GM19468 (cell line): ENCODE measurements around the gene CCDC85B.
A peak's percentile ranks its signal among the peaks of the same experiment; 100 is the strongest.
"Not testable (repeated sequence)": the region's sequence is repeated elsewhere in the genome, so short reads cannot be mapped to it uniquely, and the experiment has no call there.

Experiments used
- ATAC-seq: cut with Tn5 transposase; IDR thresholded peaks from one replicate; pipeline ENCODE4 v1.9.1; 2021; ENCODE audit warnings: mild to moderate bottlenecking, moderate library complexity, moderate number of reproducible peaks; ENCODE audit not compliant: unreplicated experiment; ENCODE audit errors: extremely low read depth

Gene CCDC85B

GRCh38 chr11:65890324-65891218 is at the start of gene CCDC85B:
Gene CCDC85B (plus strand): TSS chr11:65890673. CDS start chr11:65890784, 111 bp downstream.
- ATAC-seq: peak; percentile 63

- ATAC-seq: no peak
These were observed 48.3 kb upstream of the CCDC85B start for GRCh38 chr11:65842144-65842543.

- no peak for ATAC-seq
These were observed 46.7 kb upstream of the CCDC85B start for GRCh38 chr11:65843811-65844210.

- ATAC-seq: no peak
These were observed 46.1 kb upstream of the CCDC85B start for GRCh38 chr11:65844231-65844872.

GRCh38 chr11:65847746-65848145 is 42.7 kb upstream of the CCDC85B start:
- no peak for ATAC-seq

- ATAC-seq: not testable (repeated sequence)
These were observed 41.8 kb upstream of the CCDC85B start for GRCh38 chr11:65848693-65849092.

- ATAC-seq: no peak
These were observed 41.1 kb upstream of the CCDC85B start for GRCh38 chr11:65849366-65849765.

GRCh38 chr11:65849771-65850216 is 40.7 kb upstream of the CCDC85B start:
- ATAC-seq: no peak

- no peak for ATAC-seq
These were observed 40.0 kb upstream of the CCDC85B start for GRCh38 chr11:65850217-65851082.

GRCh38 chr11:65851083-65851579 is 39.3 kb upstream of the CCDC85B start:
- ATAC-seq: no peak

- no peak for ATAC-seq
These were observed 38.5 kb upstream of the CCDC85B start for GRCh38 chr11:65851811-65852507.

GRCh38 chr11:65852508-65853245 is 37.8 kb upstream of the CCDC85B start:
- ATAC-seq: no peak

- no peak for ATAC-seq
These were observed 37.1 kb upstream of the CCDC85B start for GRCh38 chr11:65853246-65853979.

- ATAC-seq: no peak
These were observed 36.3 kb upstream of the CCDC85B start for GRCh38 chr11:65854161-65854592.

GRCh38 chr11:65854852-65855837 is 35.3 kb upstream of the CCDC85B start:
- no peak for ATAC-seq

GRCh38 chr11:65855927-65856363 is 34.5 kb upstream of the CCDC85B start:
- no peak for ATAC-seq
